ENCODE results near the gene IL3RA.

GRCh38 chrX:1398431-1399340, 62.1 kb downstream of the IL3RA start:
- TF ChIP-seq CTCF (IDR thresholded peaks at IDR 0.05; ENCODE audit: low read depth, low read length, missing input control) (no peak), HNF4G (IDR thresholded peaks at IDR 0.05) (no peak), RAD21 (IDR thresholded peaks at IDR 0.05) (no peak), MAX (IDR thresholded peaks at IDR 0.05) (no peak), SP1 (IDR thresholded peaks at IDR 0.05) (no peak), JUND (IDR thresholded peaks at IDR 0.05) (no peak), EGR1 (IDR thresholded peaks at IDR 0.05; ENCODE audit: low read depth in 2 of 2) (no peak), ATF3 (IDR thresholded peaks at IDR 0.05) (no peak), TAF1 (conservative IDR thresholded peaks at IDR 0.05) (no peak), RXRA (IDR thresholded peaks at IDR 0.05) (no peak), GABPA (IDR thresholded peaks at IDR 0.05 in 1 of 2, conservative IDR thresholded peaks at IDR 0.05 in 1 of 2) (no peak), YY1 (IDR thresholded peaks at IDR 0.05) (no peak)
- TF ChIP-seq, protein P1, sequence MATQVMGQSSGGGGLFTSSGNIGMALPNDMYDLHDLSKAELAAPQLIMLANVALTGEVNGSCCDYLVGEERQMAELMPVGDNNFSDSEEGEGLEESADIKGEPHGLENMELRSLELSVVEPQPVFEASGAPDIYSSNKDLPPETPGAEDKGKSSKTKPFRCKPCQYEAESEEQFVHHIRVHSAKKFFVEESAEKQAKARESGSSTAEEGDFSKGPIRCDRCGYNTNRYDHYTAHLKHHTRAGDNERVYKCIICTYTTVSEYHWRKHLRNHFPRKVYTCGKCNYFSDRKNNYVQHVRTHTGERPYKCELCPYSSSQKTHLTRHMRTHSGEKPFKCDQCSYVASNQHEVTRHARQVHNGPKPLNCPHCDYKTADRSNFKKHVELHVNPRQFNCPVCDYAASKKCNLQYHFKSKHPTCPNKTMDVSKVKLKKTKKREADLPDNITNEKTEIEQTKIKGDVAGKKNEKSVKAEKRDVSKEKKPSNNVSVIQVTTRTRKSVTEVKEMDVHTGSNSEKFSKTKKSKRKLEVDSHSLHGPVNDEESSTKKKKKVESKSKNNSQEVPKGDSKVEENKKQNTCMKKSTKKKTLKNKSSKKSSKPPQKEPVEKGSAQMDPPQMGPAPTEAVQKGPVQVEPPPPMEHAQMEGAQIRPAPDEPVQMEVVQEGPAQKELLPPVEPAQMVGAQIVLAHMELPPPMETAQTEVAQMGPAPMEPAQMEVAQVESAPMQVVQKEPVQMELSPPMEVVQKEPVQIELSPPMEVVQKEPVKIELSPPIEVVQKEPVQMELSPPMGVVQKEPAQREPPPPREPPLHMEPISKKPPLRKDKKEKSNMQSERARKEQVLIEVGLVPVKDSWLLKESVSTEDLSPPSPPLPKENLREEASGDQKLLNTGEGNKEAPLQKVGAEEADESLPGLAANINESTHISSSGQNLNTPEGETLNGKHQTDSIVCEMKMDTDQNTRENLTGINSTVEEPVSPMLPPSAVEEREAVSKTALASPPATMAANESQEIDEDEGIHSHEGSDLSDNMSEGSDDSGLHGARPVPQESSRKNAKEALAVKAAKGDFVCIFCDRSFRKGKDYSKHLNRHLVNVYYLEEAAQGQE (IDR thresholded peaks at IDR 0.05) = no peak
